ENCODE data around the gene HERC6.
"Not testable (repeated sequence)": the region's sequence is repeated elsewhere in the genome, so short reads cannot be mapped to it uniquely, and the experiment has no call there.

Gene HERC6

DNA sequence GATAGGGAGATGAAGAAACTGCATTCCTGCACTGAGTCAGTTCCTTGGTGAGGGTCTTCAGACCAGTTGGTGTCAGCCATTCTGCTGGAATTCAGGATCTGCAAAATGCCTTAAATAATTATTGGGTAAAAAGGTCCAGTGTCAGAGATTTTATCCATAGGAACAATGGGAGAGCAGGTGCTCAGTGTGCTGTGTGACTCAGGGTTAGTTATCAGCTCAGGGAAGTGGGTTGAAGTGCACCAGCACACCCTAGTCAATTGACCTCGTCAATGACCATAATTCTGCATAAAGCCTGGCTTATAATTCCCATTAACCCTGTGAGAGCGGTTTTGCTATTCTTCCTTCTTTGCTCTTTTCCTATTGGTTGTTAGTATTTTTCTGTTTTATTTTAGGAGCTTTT is 37.3 kb downstream of the HERC6 start:
- TF ChIP-seq, protein P1, sequence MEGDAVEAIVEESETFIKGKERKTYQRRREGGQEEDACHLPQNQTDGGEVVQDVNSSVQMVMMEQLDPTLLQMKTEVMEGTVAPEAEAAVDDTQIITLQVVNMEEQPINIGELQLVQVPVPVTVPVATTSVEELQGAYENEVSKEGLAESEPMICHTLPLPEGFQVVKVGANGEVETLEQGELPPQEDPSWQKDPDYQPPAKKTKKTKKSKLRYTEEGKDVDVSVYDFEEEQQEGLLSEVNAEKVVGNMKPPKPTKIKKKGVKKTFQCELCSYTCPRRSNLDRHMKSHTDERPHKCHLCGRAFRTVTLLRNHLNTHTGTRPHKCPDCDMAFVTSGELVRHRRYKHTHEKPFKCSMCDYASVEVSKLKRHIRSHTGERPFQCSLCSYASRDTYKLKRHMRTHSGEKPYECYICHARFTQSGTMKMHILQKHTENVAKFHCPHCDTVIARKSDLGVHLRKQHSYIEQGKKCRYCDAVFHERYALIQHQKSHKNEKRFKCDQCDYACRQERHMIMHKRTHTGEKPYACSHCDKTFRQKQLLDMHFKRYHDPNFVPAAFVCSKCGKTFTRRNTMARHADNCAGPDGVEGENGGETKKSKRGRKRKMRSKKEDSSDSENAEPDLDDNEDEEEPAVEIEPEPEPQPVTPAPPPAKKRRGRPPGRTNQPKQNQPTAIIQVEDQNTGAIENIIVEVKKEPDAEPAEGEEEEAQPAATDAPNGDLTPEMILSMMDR (conservative IDR thresholded peaks at IDR 0.05): no peak
- TF ChIP-seq ZFX (IDR thresholded peaks at IDR 0.05): no peak
- H3K27ac ChIP-seq: no peak overlapping the region

DNA sequence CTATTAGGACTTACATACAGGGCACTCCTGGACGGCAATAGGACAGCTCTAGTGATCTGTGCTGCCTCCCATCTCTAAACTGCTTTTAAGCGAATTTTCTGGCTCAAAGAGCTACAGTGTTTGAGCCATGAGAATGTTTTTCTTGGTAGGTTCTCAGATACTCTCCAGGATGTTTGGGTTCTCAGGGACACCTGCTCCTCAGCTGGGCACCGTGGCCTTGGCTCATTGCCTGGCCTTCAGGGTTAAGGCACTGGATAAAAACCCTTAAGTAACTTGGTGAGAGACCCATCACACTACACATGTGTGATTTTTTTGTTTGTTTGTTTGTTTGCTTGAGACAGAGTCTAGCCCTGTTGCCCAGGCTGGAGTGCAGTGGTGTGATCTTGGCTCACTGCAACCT is 39.8 kb downstream of the HERC6 start:
- TF ChIP-seq ZFX (IDR thresholded peaks at IDR 0.05): no peak
- TF ChIP-seq, protein P1 (conservative IDR thresholded peaks at IDR 0.05): no peak

DNA sequence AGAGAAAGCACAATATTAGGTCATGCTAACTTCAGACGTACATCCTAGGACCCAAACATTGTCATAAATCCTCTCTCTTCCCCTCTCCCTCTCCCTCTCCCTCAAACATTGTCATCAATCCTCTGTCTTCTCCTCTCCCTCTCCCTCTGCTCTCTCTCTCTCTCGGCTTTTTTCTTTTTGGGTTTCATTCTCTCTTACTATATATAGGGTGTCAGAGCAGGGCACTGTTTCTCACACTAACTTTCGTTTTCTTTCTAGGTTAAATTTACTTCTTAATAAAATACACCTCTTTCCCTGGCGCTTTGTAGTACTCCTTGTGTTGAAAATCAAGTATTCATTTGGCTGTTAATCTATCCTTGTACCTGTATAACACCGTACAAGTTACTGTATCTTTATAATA is 41.2 kb downstream of the HERC6 start:
- H3K27ac ChIP-seq: no peak overlapping the region
- TF ChIP-seq, protein P1 (conservative IDR thresholded peaks at IDR 0.05): no peak
- no peak for TF ChIP-seq ZFX (IDR thresholded peaks at IDR 0.05)

More for the DNA sequence above, 39.8 kb downstream of the HERC6 start:
- H3K27ac ChIP-seq: no peak overlapping the region

DNA sequence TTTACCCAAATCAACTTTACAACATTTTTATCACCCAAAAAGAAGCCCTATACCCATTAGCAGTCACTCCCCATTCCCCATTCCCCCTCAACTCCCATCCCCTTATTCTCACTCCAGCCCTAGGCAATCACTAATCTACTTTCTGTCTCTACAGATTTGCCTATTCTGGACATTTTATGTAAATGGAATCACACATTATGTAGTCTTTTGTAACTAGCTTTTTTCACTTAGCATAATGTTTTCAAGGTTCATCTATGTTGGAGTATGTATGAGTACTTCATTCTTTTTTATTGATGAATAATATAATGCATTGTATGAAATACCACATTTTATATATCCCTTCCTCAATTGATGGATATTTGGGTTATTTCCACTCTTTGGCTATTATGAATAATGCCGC is 42.2 kb downstream of the HERC6 start:
- H3K27ac ChIP-seq: no peak overlapping the region
- TF ChIP-seq, protein P1 (conservative IDR thresholded peaks at IDR 0.05): no peak
- no peak for TF ChIP-seq ZFX (IDR thresholded peaks at IDR 0.05)

DNA sequence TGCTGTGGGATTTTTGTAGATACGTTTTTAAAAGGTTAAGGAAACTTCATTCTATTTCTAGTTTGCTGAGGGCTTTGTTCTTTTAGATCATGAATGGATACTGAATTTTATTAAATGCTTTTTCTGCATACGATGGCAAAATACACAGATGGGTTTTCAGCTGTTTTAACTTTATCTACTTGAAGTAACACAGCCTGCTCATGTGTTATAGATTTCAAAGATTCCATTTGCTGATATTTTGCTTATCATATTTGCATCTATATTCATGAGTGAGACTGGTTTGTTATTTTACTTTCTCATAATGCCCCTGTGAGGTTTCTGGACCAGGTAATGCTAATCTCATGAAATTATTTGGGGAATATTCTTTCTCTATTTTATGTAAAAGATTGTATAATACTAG is 43.8 kb downstream of the HERC6 start:
- H3K27ac ChIP-seq: no peak overlapping the region
- no peak for TF ChIP-seq ZFX (IDR thresholded peaks at IDR 0.05)
- TF ChIP-seq, protein P1 (conservative IDR thresholded peaks at IDR 0.05): no peak

DNA sequence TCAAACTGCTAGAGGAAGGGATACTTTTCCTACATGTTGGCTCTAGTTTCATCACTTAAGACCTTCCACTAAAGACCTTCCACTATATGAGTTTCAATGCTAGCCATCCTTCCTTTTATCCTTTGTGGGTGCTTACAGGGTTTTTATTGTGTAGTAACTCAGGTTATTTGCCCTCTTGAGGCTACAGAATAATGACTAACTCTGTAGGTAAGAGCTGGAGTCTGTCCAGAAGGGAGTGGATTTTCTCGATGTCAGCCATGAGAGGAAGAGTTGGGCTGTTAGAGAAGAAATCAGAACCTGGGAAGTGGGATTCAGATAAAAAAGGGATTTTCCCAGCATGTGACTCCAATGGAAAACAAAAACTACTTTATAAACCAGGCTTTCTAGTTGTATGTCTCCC is 50.7 kb downstream of the HERC6 start:
- H3K27ac ChIP-seq: no peak overlapping the region
- TF ChIP-seq ZFX (IDR thresholded peaks at IDR 0.05): no peak
- TF ChIP-seq, protein P1 (conservative IDR thresholded peaks at IDR 0.05): no peak

DNA sequence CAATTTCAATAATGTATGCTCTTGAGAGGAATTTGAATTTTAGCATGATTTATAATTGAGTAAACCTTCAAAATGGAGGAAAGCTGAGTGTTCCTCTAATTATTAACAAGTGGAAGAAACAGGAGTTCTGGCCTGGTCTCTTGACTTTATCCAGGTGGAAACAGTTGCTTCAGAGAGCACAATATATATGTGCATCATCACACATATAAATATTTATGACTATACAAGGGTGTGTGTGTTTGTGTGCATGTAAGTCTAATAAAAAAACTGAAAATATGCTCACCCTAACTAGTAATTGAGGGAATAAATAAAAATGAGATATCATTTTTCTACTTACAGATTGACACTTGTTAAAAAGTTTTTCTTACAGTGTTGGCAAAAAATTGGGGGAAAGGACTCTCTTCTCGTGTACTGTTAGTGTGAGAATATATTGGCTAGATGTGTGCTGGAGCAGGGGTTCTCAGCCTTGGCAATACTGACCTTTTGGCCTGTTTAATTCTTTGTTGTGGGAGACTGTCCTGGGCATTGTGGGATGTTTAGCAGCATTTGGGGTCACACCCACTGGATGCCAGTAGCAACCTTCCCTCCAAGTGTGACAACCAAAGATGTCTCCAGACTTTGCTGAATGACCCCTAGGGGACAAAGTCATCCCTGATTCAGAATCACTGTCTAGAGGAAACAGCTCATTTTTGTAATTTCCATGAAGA is 57.5 kb downstream of the HERC6 start:
- TF ChIP-seq ZFX (IDR thresholded peaks at IDR 0.05): no peak
- TF ChIP-seq, protein P1 (conservative IDR thresholded peaks at IDR 0.05): no peak
- H3K27ac ChIP-seq: no peak overlapping the region

DNA sequence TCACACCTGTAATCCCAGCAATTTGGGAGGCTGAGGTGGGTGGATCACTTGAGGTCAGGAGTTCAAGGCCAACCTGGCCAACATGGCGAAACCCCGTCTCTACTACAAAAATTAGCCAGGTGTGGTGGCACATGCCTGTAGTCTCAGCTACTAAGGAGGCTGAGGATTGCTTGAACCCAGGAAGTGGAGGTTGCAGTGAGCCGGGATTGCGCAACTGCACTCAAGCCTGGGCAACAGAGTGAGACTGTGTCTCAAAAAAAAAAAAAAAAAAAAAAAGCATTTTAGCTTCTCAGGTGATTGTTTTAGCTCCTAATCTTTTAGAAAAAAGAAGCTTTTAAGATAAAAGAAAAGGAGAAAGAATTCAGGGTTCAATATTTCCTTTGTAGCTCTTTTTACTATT is 59.2 kb downstream of the HERC6 start:
- not testable (repeated sequence) for H3K27ac ChIP-seq

All from C4-2B (cell line).